ENCODE measurements around the gene TUBB2B. TPM values are rescaled to one million over a fixed set of nuclear protein-coding genes. Genes with fewer than 3 reads are reported as not detected.

Gene TUBB2B
- total and polyA plus RNA-seq, 10 of the 15 experiments (the other 5 are each of a cell fraction or from before 2014, with no cell fraction given) = 2.6 to 75.2 (median 21.2) TPM

- WGBS (ENCODE audit: insufficient coverage, insufficient replicate concordance, low lambda C conversion rate, missing lambda C conversion rate) = 47% methylated on average over 24 of the region's 24 CpGs
- Histone ChIP-seq H3K36me3 (ENCODE audit: control insufficient read depth in 2 of 2, insufficient read depth in 2 of 2, low read length in 1 of 2) (no peaks in the 10 kb centered on the region), H3K79me2 (ENCODE audit: control insufficient read depth, insufficient read depth, low read length) (no peaks in the 10 kb centered on the region), H3K27me3 (replicated peaks in 1 of 2; ENCODE audit: control insufficient read depth in 2 of 2, insufficient read depth in 2 of 2, low read length in 1 of 2) (peaks cover 0 to 3% of the 10 kb centered on the region in 2 experiments; a peak in 2 of 4 replicates), H2AFZ (ENCODE audit: control insufficient read depth, low read depth, low read length) (no peak overlapping the region), H4K20me1 (ENCODE audit: control insufficient read depth, insufficient read depth) (no peaks in the 10 kb centered on the region), H3K4me3 (no peak overlapping the region), H3K4me2 (ENCODE audit: control insufficient read depth, insufficient read depth) (peak overlapping the region; percentile 7), H3K9ac (ENCODE audit: control insufficient read depth, insufficient read depth, low read length) (no peak overlapping the region), H3K4me1 (ENCODE audit: control insufficient read depth, insufficient read depth, low read length) (peaks cover 31% of the 10 kb centered on the region), H3K9me3 (replicated peaks; ENCODE audit: control insufficient read depth, insufficient read depth, low read length) (no peaks in the 10 kb centered on the region), H3K27ac (ENCODE audit: control insufficient read depth, insufficient read depth) (no peak overlapping the region)
- ATAC-seq (peak; percentile 32), DNase-seq (ENCODE audit: low read depth, low spot score) (no peak), FAIRE-seq (no peak)
- POLR2A ChIA-PET = interaction anchor here (0.5 to 0.8 kb wide), 3 partner anchors 9 to 506 kb away, joined by 3 read pairs; no protein-coding TSS in a partner anchor
- BruUV-seq (replicated peaks) = no TSS peak
- CTCF ChIA-PET = interaction anchor here (0.6 to 3.7 kb wide), 2 partner anchors 13 to 37 kb away, joined by 4 to 21 read pairs; no protein-coding TSS in a partner anchor
- in situ Hi-C loops (cut with MboI) = no loop called here
- intact Hi-C loops (cut with micrococcal nuclease; ENCODE audit: unreplicated experiment) = no loop called here
- no peak for TF ChIP-seq RCOR1 (conservative IDR thresholded peaks at IDR 0.05; ENCODE audit: low read depth, low read length)
- TF ChIP-seq TAF1 (IDR thresholded peaks at IDR 0.05; ENCODE audit: borderline replicate concordance, low read depth, low read length) = no peak
- no peak for TF ChIP-seq KAT2A (conservative IDR thresholded peaks at IDR 0.05; ENCODE audit: control insufficient read depth, low read depth, low read length)
- no peak for TF ChIP-seq SMC3 (IDR thresholded peaks at IDR 0.05; ENCODE audit: borderline replicate concordance, low read length)
- TF ChIP-seq RFX5 (IDR thresholded peaks at IDR 0.05; ENCODE audit: low read depth, low read length) = no peak
- TF ChIP-seq ZNF207 (IDR thresholded peaks at IDR 0.05; ENCODE audit: borderline replicate concordance) = no peak
- no peak for TF ChIP-seq RAD21 (IDR thresholded peaks at IDR 0.05; ENCODE audit: insufficient read depth, low read depth, low read length)
- no peak for TF ChIP-seq SMAD5 (IDR thresholded peaks at IDR 0.05; ENCODE audit: low read depth)
- TF ChIP-seq CBX3 (IDR thresholded peaks at IDR 0.05; ENCODE audit: borderline replicate concordance, low read depth) = no peak
- TF ChIP-seq E2F4 (IDR thresholded peaks at IDR 0.05; ENCODE audit: low read depth, low read length) = no peak
- no peak for TF ChIP-seq SRF (IDR thresholded peaks at IDR 0.05; ENCODE audit: low read depth in 2 of 2, low read length in 2 of 2)
- no peak for TF ChIP-seq ZNF622 (IDR thresholded peaks at IDR 0.05)
- TF ChIP-seq TCF3 (IDR thresholded peaks at IDR 0.05; ENCODE audit: borderline replicate concordance, insufficient read depth, low read depth, low read length) = no peak
- TF ChIP-seq ELK1 (IDR thresholded peaks at IDR 0.05; ENCODE audit: low read depth, low read length) = no peak
- no peak for TF ChIP-seq IRF3 (IDR thresholded peaks at IDR 0.05)
- no peak for TF ChIP-seq RELA (IDR thresholded peaks at IDR 0.05; ENCODE audit: borderline replicate concordance, partially characterized antibody)
- RAD21 ChIA-PET (ENCODE audit: unreplicated experiment) = interaction anchor here (0.9 to 1.0 kb wide), 2 partner anchors 13 to 28 kb away, joined by 3 read pairs; no protein-coding TSS in a partner anchor
- SMC1A ChIA-PET (ENCODE audit: uncharacterized antibody, unreplicated experiment) = interaction anchor here (0.7 to 1.5 kb wide), 3 partner anchors 10 to 118 kb away, joined by 3 to 4 read pairs (median 4); no protein-coding TSS in a partner anchor
Measured at GRCh38 chr6:3237761-3238662, 10.6 kb upstream of the TUBB2B start.

All from GM12878 (cell line).